Left cardiac atrium (tissue), 4 donors: Measurements from ENCODE around the gene RNF13. TPM values are rescaled to one million over a fixed set of nuclear protein-coding genes. Genes with fewer than 3 reads are reported as not detected.
"Not testable (repeated sequence)": the region's sequence is repeated elsewhere in the genome, so short reads cannot be mapped to it uniquely, and the experiment has no call there.

Experiments
- ATAC-seq, 2 donors: fragments of 200-7000 bp; cut with Tn5 transposase; one replicate each; pipeline ENCODE4 v1.9.1; 2020; ENCODE audit warnings: mild to moderate bottlenecking in 2 of 2, moderate library complexity in 2 of 2
- DNase-seq: peaks from one replicate; pipeline ENCODE4 v3.0.0-alpha.2; 2020
- intact Hi-C, 2 donors: fragments of 100-400 bp; cut with DNase I; formaldehyde crosslinking; loops; one replicate each; pipeline versions ENCODE4 v1.14.1 to v1.15.1; 2022 to 2023
- total RNA-seq, 2 donors: library from RNA; stranded (reverse); fragmentation: NEBNext Ultra II Directional; extraction: Animal tissue kit (Norgen Biotek cat#: 25700); gene quantifications; one replicate each; pipeline ENCODE4 v1.2.1, GENCODE V29; 2021
- donor health status: DM: no; HTN: yes; CAD: no.
- donor health status: DM: no; HTN: yes; CAD: no; lungs with severe emphysema.
- donor health status: DM: yes; HTN: yes; CAD: no.
- donor health status: Dilated cardiomyopathy.

The RNF13 gene
- total RNA-seq, 2 donors from 2014 or later, result 60.3 to 62.2 TPM

DNA sequence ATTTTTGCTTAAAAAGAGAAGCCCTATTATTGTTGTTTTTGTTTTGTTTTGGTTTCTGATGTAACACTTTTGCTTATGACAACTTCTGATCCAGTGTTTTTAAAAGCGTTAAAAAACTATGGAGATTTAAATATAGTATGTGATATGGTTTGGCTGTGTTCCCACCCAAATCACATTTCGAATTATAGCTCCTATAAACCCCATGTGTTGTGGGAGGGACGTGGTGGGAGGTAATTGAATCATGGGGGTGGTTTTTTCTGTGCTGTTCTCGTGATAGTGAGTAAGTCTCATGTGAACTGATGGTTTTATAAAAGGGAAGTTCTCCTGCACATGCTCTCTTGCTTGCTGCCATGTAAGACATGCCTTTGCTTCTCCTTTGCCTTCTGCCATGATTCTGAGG lies 16.6 kb downstream of the RNF13 start:
- ATAC-seq, result not testable (repeated sequence)

DNA sequence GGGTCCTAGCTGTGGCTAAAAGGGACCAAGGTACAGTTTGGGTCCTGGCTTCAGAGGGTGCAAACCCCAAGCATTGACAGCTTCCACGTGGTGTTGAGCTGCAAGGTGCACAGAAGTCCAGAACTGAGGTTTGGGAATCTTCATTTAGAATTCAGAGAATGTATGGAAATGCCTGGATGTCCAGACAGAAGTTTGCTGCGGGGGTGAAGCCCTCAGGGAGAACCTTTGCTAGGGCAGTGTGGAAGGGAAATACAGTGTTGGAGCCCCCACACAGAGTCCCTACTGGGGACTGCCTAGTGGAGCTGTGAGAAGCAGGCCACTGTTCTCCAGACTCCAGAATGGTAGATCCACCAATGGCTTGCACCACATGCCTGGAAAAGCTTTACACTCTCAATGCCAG lies 17.9 kb downstream of the RNF13 start:
- DNase-seq (no peak), ATAC-seq (no peak)
- intact Hi-C loops, result no loop called here

More for the DNA sequence above, 16.6 kb downstream of the RNF13 start:
- intact Hi-C loops, DNase-seq: not testable (repeated sequence)

DNA sequence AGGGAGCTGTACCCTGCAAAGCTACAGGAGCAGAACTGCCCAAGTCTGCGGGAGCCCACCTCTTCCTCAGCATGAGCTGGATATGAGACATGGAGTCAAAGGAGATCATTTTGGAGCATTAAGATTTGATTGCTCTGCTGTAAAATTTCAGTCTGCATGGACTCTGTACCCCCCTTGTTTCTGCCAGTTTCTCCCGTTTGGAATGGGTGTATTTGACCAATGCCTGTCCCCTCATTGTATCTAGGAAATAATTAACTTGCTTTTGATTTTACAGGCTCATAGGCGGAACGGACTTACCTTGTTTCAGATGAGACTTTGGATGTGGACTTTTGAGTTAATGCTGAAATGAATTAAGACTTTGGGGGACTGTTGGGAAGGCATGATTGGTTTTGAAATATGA lies 18.3 kb downstream of the RNF13 start:
- ATAC-seq, result no peak
- intact Hi-C loops, result no loop called here

DNA sequence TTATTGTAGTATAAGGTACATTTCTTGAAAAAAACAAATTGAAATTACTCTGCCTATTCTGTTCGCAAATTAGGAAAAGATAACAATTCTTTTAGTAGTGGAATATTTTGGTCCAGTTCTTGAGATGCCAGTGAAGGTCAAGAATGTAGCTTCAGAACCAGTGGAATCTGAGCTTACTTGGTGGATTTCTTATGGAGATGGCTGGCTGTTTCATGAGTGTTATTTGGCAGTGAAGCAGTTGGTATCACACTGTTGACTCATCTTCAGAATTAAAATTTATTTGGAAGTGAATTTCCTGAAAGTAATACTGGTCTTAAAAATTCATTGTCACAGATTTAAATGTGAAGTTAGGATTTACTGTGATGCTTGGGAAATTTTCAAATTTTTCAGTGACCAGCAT lies 19.1 kb downstream of the RNF13 start:
- intact Hi-C loops, result no loop called here
- ATAC-seq, result no peak

More for the DNA sequence above, 18.3 kb downstream of the RNF13 start:
- no peak for DNase-seq

DNA sequence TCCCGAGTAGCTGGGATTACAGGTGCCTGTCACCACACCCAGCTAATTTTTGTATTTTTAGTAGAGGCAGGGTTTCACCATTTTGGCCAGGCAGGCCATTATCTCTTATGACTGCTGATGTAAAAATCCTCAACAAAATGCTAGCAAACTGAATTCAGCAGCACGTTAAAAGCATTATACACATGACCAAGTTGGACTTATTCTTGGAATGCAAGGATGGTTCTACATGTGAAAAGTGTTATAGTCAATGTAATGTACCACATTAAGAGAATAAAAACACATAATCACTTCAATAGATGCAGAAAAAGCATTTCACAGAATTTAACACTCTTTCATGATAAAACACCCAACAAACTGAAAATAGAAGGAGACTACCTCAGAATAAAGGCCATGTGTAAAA lies 20.2 kb downstream of the RNF13 start:
- DNase-seq (no peak), ATAC-seq (no peak)
- intact Hi-C loops, result no loop called here

More for the DNA sequence above, 19.1 kb downstream of the RNF13 start:
- DNase-seq, result no peak

DNA sequence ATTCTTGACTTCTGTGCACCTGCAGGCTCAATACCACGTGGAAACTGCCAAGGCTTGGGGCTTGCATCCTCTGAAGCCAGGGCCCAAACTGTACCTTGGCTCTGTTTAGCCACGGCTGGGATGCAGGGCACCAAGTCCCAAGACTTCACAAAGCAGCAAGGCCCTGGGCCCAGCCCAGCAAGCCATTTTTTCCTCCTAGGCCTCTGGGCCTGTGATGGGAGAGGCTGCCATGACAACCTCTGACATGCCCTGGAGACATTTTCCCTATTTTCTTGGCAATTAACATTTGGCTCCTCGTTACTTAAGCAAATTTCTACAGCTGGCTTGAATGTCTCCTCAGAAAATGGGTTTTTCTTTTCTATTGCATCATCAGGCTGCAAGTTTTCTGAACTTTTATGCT lies 25.5 kb downstream of the RNF13 start:
- intact Hi-C loops, DNase-seq, ATAC-seq: not testable (repeated sequence)

DNA sequence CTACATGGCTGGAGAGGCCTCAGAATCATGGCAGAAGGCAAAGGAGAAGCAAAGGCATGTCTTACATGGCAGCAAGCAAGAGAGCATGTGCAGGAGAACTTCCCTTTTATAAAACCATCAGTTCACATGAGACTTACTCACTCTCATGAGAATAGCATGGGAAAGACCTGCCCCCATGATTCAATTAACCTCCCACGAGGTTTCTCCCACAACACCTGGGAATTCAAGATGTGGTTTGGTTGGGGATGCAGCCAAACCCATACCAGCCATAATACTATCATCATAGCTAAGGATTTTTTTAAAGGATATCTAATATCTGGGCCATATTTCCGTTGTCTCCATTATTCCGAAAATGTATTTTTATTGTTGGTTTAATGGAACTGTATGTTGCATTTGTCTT lies 26.5 kb downstream of the RNF13 start:
- intact Hi-C loops, ATAC-seq, DNase-seq: not testable (repeated sequence)

DNA sequence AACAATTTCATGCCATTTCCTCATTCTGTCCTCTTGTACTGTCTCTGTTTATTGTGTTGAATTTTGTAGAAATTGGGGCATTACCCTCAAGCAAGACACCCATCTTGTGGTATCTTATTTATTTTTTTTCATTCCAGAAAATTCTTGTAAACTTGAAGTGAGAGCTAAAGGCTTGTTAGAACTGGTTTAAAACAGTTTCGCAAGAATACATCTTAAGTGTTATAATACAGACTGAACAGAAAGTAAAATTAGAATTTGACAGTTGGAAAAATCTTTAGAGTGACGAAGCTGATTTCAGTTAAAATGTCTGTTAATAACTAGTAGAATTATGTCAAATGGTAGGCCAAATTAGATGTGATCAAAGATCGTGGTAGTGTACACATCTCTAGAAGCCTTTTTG lies 26.9 kb downstream of the RNF13 start:
- intact Hi-C loops, result no loop called here
- DNase-seq (no peak), ATAC-seq (no peak)

DNA sequence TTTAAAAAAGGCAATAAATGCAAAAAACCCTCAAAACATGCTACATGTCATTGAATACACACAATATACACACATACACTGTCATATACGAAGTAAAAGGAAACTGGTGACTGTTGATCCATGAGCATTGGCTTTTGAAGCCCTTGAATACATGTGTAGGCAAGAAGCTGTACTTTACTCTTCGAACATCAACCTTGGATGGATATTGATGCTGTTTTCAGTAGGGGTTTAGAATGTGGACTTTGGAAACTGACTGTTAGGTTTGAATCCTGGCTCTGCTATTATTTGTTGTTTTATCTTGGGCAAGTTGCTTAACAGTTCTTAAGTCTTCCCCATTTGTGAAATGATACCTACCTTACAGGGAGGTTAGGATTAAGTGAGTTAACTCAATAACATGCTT lies 30.5 kb downstream of the RNF13 start:
- no peak for DNase-seq
- ATAC-seq, result no peak
- intact Hi-C loops, result no loop called here

DNA sequence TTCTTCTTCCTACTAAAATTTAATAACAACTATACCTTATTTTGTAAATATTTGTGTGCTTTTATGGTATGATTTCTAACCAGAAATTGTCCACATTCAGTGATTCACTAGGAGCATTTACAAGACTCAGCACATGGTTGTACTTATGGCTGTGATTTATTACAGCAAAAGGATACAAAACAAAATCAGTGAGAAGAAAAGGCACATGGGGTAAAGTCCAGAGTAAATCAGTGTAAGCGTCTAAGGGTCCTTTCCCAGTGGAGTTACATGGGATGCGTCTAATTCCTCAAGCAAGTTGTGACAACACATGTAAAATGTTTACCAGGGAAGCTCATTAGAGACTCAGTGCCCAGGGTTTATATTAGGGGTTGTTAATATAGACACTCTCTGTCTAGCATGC lies 31.1 kb downstream of the RNF13 start:
- intact Hi-C loops, result no loop called here
- no peak for DNase-seq
- no peak for ATAC-seq

DNA sequence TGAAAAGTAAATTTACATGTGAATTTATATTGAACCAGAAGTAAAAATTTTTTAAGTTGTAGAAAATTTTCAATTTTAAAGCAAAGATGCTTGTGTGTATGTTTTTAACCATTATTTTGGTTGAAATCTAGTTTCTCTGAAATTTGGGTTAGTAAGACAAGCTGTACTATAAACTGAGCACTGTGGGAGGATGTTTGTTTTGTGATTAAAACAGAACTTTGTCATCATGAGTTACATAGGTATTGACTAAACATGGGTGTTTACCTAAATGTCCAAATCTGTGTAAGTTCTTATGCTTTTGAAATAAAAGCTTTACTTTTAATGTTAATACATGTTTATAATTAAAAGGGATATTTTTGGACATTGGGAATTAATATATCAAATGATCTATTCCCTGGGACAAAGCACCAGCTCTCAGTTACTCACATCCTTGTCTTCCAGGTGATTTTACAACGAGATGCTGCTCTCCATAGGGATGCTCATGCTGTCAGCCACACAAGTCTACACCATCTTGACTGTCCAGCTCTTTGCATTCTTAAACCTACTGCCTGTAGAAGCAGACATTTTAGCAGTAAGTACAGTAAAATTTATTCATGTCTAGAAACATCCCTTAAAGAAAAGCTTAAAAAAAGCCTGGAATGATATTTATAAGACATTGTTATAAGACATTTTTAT lies 32.7 kb downstream of the RNF13 start:
- intact Hi-C loops, result no loop called here
- ATAC-seq, result no peak
- DNase-seq, result no peak

DNA sequence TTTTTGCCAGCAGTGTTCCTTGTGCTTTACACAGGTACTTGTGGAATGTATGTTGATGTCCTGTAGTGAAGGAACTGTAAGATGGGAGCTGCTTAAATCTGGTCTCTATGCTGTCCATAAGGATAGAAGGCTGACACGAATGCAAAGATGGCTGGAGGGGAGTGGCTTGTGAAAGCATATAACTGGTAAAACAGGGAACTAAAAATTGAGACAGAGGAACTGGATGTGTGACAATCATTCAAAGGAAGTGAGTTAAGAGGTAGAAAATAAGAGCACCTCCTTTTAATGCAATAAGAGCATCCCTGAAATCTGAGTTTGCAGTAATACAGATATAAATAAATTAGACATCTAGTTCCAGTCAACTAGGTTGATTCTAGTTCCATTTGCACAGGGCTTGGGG lies 35.2 kb downstream of the RNF13 start:
- intact Hi-C loops, result no loop called here
- peak in 1 of 2 donors; percentile 29 for ATAC-seq
- no peak for DNase-seq

DNA sequence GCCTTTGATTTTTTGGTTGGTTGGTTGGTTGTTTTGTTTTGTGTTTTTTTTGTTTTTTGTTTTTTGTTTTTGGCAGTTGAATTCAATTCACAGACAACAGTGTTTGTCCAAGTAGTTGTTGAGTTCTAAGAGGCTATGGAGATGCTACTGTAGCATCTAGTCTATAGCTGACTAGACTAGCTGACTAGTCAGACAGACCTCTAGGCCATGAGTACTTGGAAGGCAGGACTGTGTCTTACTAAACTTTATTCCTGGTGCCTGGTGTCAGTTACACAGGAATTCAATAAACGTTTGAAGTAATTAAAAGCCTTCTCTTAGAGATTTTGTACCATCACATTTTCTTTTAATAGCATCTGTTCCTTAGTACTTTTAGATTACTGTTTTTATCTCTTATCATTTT lies 35.7 kb downstream of the RNF13 start:
- ATAC-seq (no peak), DNase-seq (no peak)
- intact Hi-C loops, result no loop called here

DNA sequence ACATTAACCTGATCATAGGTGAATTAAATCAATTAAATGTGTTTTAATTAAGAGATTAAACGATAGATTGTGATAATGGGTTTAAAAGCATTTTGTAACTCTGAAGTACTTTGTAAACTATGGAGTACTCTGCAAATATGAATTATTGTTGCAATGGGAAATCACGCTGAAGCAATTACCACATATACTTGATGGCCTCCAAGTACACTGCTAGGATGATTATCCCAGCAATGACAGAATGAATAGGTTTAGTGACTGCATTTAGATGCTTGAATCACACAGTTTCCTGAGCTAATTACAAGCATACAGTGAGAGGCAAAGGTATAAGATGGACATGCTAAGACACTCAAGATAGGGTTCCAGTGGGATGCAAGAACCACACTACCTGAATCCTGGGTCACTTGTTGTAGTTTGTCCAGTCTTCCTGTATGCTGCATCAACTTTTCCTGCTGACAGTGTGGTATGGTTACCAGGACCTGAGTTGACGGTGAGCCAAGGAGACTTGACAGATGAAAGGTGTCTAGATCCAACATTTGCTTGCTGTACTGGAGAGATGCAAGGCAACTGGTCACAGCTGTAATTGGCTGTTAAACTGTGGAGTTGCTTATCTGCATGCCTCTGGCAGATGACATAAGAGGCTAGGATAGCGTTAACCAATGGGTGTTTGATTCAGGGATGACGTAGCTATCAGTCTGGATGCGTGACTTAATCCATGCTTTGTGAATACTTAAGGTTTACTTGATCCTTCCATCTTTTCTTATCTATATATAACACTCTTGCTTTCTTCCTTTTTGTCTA lies 38.0 kb downstream of the RNF13 start:
- ATAC-seq, result peak in 1 of 2 donors; percentile 44
- intact Hi-C loops, result no loop called here
- DNase-seq, result no peak

DNA sequence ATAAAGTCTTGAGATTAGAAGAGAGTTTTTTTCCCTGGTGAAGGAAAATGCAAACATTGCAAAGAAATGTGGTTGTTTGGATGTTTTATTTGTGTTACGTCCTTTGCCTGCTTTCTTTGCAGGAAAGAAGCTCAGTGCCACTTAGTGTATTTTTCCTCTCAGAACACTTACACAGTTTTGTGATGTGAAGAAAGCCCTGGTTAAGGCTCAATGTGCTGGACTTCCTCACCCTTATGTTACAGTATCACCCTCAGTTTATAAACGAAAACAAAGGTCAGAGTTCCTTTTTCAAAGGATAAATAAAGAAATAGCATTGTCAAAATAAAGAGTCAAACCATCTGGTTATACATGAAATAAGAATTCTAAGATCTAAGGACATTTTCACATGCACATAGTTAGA lies 45.9 kb downstream of the RNF13 start:
- DNase-seq (no peak), ATAC-seq (no peak)
- intact Hi-C loops, result no loop called here

DNA sequence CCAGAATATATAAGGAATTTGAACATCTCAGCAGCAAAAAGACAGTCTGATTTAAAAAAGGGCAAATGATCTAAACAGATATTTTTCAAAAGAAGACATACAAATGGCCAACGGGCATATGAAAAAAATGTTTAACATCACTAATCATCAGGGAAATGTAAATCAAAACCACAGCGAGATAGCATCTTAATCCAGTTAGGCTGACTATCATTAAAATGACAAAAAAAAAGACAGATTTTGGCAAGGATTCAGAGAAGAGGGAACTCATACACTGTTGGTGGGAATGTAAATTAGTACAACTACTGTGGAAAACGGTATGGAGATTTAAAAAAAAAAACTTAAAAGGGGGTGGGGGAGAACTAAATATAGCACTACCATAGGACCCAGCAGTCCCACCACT lies 47.9 kb downstream of the RNF13 start:
- ATAC-seq, result no peak
- intact Hi-C loops, result no loop called here
- no peak for DNase-seq

DNA sequence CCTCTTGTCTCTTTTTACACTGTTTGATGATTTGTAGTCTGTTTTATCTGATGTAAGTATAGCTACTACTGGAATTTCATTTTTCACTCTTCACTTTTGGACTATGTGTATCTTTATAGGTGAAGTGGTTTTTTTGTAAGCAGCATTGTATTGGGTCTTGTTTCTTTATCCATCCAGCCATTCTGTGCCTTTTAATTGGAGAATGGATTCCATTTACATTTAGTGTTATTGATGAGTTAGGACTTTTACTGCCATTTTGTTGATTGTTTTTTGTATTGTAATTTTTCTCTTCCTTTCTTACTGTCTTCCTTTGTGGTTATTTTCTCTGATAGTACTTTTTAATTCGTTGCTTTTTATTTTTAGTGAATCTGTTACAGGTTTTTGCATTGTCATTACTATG lies 54.5 kb downstream of the RNF13 start:
- no peak for ATAC-seq

DNA sequence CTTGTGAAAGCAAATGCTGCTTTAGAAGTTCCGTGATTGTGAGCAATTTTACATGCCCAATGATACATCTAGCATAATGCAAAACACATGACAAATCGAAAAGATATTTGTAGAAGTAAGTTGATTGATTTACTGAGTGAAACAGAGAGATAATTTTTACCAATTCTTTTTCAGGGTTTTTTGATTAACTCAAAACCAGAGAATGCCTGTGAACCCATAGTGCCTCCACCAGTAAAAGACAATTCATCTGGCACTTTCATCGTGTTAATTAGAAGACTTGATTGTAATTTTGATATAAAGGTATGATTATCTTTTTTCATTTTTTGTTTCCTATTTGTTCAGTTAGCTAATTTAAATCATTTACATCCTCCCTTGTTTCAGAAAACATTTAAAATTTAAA lies 58.8 kb downstream of the RNF13 start:
- DNase-seq (no peak), ATAC-seq (no peak)
- intact Hi-C loops, result no loop called here

More for the DNA sequence above, 54.5 kb downstream of the RNF13 start:
- DNase-seq, result no peak
- intact Hi-C loops, result no loop called here

DNA sequence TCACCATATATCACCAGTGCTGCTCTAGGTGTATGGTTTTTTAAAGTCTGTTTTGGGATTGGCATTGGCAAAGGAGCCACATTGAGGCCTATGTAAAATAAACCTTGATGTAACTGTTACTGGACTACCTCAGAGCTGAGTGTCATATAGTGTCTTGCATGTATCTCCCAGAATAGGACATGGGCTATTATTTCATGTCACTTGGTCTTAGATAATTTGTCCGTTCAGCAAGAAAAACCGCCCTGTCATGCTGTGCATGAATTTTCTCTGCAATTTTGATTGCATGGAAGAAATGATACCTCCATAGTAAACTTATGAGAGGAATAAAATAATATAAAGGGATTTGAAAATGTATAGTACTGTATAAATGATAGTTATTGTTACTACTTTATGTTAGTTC lies 59.6 kb downstream of the RNF13 start:
- intact Hi-C loops, result no loop called here
- DNase-seq (no peak), ATAC-seq (no peak)

DNA sequence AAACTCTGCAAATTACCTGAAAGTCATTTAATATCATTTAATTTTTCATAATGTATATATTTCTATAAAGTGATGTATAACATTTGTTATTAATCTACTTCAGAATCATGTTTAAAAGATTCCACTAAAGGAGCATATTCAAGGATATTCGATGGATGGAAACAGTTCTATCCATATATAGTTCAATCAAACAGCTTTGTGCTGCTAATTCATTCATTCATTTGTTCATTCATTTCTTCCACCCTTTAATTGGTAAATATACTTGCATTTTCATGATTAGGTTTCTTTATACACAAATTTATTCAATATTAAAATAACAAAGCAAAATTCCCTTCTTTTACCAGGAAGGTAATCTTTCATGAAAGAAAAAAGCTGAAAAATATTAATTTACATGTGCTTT lies 64.7 kb downstream of the RNF13 start:
- ATAC-seq, result no peak
- intact Hi-C loops, result no loop called here
- DNase-seq, result no peak

DNA sequence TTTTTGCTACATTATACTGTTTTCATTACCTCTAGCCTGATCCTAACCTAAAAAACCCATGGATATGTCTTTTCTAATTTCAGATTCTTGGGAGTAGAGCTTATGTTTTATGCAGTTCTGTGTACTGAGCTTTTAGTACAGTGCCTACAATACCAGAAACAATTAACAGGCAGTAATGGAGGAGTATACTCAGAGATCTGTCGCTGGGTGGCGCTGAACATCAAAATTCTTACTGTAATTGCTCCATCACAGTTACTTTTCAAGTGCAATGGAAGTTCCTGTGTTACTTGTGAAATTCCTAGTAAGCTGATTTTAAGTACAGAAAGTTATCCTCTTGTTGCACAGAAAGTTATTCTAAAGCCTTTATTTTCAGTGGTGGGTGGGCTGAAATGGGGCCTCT lies 66.9 kb downstream of the RNF13 start:
- peak; percentile 74 to 89 for ATAC-seq
- peak; percentile 71 for DNase-seq
- intact Hi-C loops, result no loop called here
